ENCODE measurements around the gene RFTN2.

- no peak for TF ChIP-seq NR2F2 (IDR thresholded peaks at IDR 0.05; ENCODE audit: borderline replicate concordance, low read depth)
- no peak for TF ChIP-seq RCOR2 (CRISPR knock-in tag; IDR thresholded peaks at IDR 0.05)
- no peak for TF ChIP-seq CTCF (CRISPR knock-in tag; IDR thresholded peaks at IDR 0.05)
- no peak for TF ChIP-seq XBP1 (CRISPR knock-in tag; IDR thresholded peaks at IDR 0.05)
- TF ChIP-seq BRCA1 (CRISPR knock-in tag; IDR thresholded peaks at IDR 0.05): no peak
- no peak for TF ChIP-seq ZNF234 (CRISPR knock-in tag; conservative IDR thresholded peaks at IDR 0.05)
- no peak for TF ChIP-seq TMF1 (CRISPR knock-in tag; IDR thresholded peaks at IDR 0.05; ENCODE audit: low read depth)
- no peak for TF ChIP-seq TCF7L2 (IDR thresholded peaks at IDR 0.05; ENCODE audit: low read depth, low read length)
- no peak for TF ChIP-seq SP4 (CRISPR knock-in tag; IDR thresholded peaks at IDR 0.05)
- no peak for TF ChIP-seq FOXP4 (CRISPR knock-in tag; IDR thresholded peaks at IDR 0.05)
- TF ChIP-seq, protein P1, sequence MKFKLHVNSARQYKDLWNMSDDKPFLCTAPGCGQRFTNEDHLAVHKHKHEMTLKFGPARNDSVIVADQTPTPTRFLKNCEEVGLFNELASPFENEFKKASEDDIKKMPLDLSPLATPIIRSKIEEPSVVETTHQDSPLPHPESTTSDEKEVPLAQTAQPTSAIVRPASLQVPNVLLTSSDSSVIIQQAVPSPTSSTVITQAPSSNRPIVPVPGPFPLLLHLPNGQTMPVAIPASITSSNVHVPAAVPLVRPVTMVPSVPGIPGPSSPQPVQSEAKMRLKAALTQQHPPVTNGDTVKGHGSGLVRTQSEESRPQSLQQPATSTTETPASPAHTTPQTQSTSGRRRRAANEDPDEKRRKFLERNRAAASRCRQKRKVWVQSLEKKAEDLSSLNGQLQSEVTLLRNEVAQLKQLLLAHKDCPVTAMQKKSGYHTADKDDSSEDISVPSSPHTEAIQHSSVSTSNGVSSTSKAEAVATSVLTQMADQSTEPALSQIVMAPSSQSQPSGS (CRISPR knock-in tag; IDR thresholded peaks at IDR 0.05): no peak
- TF ChIP-seq RXRB (CRISPR knock-in tag; IDR thresholded peaks at IDR 0.05; ENCODE audit: borderline replicate concordance): no peak
- no peak for TF ChIP-seq ZNF652 (CRISPR knock-in tag; IDR thresholded peaks at IDR 0.05; ENCODE audit: borderline replicate concordance, low read depth)
Observed at GRCh38 chr2:197710424-197711042, 35.1 kb upstream of the RFTN2 start.

Data from HepG2 (cell line).